HG02840 (cell line): ENCODE measurements around the gene XRCC5.

Experiments used
- ATAC-seq: cut with Tn5 transposase; IDR thresholded peaks from one replicate; pipeline ENCODE4 v1.9.1; 2021; ENCODE audit warnings: mild to moderate bottlenecking, moderate library complexity, moderate number of reproducible peaks; ENCODE audit not compliant: unreplicated experiment, low FRiP score

Gene XRCC5

GRCh38 chr2:216216951-216217903 is 108.1 kb downstream of the XRCC5 start:
- no peak for ATAC-seq

DNA sequence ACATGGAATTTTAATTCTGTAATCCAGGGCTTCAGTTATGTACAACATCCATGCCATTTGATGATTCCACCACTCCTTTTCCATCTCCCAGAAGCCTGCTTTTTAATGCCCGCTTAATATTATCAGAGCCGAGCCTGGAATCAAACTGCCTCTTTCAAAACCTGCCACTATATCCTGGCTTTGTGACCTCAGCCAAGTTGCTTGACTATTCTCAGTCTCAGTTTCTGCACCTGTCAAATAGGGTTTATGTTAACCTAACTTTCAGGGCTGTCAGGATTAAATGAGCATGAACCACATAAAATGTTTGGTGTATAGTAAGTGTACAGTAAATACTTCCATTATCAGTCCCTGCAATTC is 108.7 kb downstream of the XRCC5 start:
- ATAC-seq, result no peak

- no peak for ATAC-seq
These were observed 110.7 kb downstream of the XRCC5 start for GRCh38 chr2:216219861-216220260.

- no peak for ATAC-seq
These were observed 111.8 kb downstream of the XRCC5 start for GRCh38 chr2:216220976-216221375.

DNA sequence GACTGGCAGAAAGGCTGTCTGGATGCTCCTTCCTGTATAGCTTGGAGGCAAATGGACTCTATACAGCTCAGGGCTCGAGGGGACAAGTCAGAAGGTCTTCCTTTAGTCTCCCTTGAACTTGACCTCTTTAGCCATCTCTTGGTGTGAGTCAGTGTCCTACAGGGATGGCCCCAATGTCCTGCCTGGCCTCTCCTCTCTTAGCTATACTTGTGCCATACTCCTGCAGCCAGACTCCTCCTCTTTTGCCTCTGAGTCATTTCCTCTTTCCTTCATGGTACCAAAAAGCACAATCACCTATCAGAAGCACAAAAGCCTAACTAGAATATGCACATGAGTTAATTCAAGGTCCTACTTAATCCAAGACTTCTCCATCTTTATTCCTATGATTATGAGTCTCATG is 112.7 kb downstream of the XRCC5 start:
- ATAC-seq, result no peak

DNA sequence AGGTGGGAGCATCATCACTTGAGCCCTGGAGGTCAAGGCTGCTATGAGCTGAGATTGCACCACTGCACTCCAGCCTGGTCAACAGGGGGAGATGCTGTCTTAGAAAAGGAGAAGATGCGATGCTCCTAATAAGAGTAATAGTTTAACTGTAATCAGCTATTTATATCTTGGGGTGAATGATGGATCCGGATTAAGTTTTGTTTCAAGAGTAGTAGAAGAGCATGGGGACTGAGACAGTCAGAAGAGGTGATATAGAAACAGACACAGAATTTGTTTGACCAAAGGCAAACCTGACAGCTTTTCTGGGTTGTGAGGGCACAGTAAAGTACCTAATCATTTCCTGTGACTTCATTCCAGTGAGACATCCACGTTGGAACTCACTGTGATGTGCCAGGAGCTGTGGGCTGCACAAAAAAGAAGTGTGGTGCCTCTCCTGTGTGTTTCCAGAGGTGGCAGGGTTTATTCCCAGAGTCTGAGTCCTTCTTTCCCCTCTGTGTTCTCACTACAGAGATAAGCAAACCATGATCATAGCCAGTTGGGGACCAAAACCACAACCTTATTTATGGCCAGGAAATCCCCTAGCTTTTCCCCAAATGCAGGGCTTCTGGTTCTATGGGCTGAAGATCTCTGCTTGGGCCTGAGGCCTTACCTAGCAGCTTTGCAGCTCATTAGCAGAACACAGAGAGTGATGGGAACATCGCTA is 113.7 kb downstream of the XRCC5 start:
- peak; percentile 70 for ATAC-seq

- no peak for ATAC-seq
These were observed 115.2 kb downstream of the XRCC5 start for GRCh38 chr2:216224388-216224787.

- no peak for ATAC-seq
These were observed 120.2 kb downstream of the XRCC5 start for GRCh38 chr2:216229277-216229914.

GRCh38 chr2:216231867-216232266 is 122.7 kb downstream of the XRCC5 start:
- ATAC-seq, result no peak

DNA sequence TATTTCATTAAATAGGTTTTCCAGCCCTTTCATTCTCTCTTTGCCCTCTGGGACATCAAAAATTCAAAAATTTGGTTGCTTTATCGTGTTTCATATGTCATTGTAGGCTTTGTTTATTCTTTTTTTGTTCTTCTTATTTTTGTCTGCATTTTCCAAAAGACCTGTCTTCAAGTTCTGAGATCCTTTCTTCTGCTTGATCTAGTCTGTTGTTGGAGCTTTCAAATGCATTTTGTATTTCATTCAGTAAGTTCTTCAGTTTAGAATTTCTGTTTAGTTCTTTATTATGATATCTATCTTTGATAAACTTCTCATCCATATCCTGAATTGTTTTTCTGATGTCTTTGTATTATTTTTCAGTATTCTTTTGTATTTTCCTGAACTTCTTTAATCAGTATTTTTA is 123.6 kb downstream of the XRCC5 start:
- ATAC-seq, result no peak

DNA sequence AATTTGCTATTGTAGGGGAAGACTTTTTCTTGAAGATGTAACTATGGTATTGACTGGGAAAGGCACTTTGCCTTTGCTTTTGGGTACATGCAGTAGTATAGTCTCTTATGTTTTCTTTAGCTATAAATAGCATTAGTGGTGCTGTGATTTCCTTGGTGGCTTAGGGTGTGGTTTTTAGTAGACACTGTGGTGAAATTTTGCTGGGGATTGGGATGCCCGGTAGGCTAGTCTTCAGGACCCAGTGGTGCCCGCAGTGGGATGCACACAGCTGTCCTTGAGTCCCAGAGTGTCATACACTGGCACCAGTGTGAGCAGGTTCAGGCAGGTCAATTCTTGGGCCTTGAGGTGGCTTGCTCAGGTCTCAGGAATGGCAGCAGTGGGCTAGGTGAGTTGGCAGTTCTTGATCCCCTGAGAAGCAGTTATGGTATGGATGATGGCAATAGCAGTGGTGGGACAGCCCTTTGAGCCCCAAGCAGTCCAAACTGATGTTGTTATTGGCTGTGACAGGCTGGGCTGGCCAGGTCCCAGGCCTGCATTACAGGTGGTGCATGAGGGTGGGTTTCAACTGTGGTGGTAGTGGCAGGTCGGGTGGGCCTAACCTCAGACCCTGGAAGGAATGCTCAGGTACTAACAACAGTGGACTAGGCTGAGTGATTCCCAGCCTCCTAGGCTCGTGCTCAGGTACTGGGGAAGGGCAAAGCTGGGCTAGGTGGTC is 124.3 kb downstream of the XRCC5 start:
- no peak for ATAC-seq

- no peak for ATAC-seq
These were observed 125.0 kb downstream of the XRCC5 start for GRCh38 chr2:216234106-216234505.

- ATAC-seq, result no peak
These were observed 126.3 kb downstream of the XRCC5 start for GRCh38 chr2:216235462-216235861.

DNA sequence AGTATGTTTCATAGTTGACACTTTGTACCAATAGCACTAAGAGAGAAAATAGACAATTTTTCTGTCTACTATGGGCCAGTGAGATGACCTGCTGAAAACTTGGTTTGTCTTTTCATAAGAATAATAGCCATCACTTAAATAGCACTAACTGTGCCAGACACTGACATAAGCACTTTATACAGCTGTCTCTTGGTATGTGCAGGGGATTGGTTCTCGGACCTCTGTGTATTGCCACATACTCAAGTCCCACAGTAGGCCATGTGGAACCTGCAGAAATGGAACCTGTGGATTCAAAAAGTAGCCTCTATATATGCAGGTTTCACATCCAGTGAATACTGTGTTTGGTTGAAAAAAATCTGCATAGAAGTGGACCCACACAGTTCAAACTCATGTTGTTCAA is 126.7 kb downstream of the XRCC5 start:
- no peak for ATAC-seq

DNA sequence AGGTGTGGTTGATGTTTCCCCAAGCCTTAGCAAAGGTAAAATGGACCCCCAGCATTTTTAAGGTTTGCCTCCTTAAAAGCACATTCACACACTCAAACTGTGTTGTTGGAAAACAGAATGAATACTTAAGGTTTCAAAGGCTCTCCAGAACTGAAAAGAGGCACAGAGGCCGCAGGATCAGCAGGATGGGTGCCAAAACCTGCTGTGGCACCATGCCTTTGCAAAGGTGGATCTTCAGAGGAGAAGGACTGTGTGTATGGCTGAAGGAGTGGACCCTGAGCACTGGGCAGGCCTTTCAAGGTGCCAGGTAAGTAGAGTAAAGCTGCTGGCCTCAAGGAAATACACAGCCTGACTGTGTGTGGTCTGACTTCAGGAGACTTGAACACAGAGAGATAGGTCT is 127.3 kb downstream of the XRCC5 start:
- ATAC-seq, result no peak

DNA sequence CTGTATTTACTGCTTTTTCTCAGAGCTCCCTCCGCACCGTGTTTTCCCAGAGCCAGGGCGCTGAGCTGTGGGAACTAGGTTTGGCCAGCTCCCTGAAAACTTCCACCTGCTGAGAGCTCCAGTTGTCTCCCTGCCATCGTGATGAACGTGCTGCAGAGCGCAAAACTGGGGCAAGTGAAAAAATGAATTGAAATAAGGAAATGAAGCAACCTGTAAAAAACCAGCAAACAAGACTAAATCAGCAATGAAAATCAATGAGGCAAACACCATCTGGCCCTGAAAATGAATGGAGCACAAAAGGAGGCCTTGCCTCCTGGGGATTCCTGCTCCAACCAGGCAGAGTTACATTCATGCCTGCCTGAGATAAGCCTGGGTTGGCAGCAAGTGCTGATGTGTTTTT is 133.2 kb downstream of the XRCC5 start:
- ATAC-seq, result no peak

GRCh38 chr2:216243026-216243425 is 133.9 kb downstream of the XRCC5 start:
- ATAC-seq, result no peak

GRCh38 chr2:216245391-216245975 is 136.3 kb downstream of the XRCC5 start:
- ATAC-seq, result no peak

DNA sequence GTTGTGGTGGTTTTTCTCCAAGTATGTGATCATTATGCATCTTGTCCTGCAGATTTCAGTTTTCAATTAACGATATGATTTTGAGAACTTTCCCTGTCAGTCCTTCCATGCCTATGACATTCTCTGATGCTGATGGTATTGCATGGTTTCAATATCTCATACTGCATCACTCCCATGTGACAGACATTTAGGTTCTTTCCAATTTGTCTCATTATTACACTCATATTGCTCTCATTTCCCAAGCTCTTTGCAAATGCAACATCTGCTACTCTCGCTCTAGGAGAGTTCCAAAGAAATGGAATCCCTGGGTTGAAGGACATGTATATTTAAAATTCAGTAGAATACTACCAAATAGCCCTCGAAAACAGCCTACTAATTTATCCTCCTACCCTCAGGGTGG is 137.6 kb downstream of the XRCC5 start:
- ATAC-seq, result no peak
